LHCN-M2 (cell line): ENCODE measurements around the gene VWC2L. TPM values are rescaled to one million over a fixed set of nuclear protein-coding genes. Genes with fewer than 3 reads are reported as not detected.

ENCODE experiments used
- DNase-seq: peaks from one replicate; pipeline ENCODE4 v3.0.0-alpha.2; 2012; ENCODE audit warnings: low read depth
- total RNA-seq: library from RNA; depleted of rRNA; stranded (reverse); fragments of >200 nt; gene quantifications from 2 replicates; pipeline ENCODE4 v1.2.3, GENCODE V29; 2014

Gene VWC2L
- total RNA-seq, 1 experiment from 2014 or later = under 0.01 TPM

- peak; percentile 39 for DNase-seq
These were observed 54.7 kb downstream of the VWC2L start for GRCh38 chr2:214465363-214466146.

- no peak for DNase-seq
These were observed 58.9 kb downstream of the VWC2L start for GRCh38 chr2:214469728-214470127.

DNA sequence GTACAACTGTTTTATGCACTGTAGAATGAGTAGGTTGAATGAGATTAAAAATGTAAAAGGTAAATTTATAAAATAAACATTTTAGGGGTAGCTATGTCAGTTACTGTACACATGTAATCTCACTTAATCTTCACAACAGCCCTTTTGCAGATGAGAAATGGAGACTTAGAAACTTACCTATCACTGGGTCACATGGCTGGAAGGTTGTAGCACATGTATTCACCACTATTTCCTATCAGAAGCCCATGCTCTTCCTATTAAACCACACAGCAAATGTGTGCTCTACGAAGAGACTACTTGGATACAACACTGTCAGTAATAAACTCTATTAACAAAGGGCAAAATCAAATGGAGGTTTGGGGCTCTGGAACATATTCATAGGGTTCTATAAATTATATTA, 60.5 kb downstream of the VWC2L start:
- DNase-seq = no peak

GRCh38 chr2:214471990-214472389, 61.1 kb downstream of the VWC2L start:
- no peak for DNase-seq

- DNase-seq = no peak
These were observed 66.5 kb downstream of the VWC2L start for GRCh38 chr2:214477305-214477704.

DNA sequence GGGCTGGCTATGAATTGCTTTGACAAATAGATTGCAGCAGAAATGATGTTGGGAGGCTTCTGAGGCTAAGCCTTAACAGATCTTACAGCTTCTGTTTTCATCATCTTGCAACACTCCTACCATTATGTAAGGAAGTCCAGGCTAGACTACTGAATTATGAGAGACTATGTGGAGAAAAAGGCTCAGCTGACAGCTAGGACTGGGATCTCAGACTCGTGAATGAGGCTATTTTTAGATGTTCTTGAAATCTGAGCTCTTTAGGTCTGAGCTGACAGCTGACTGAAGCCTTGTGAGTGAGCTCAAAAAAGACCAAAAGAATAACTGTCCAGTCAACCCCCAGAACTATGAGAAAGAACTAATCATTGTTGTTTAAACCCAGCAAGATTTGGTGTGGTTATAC, 70.3 kb downstream of the VWC2L start:
- peak; percentile 88 for DNase-seq

DNA sequence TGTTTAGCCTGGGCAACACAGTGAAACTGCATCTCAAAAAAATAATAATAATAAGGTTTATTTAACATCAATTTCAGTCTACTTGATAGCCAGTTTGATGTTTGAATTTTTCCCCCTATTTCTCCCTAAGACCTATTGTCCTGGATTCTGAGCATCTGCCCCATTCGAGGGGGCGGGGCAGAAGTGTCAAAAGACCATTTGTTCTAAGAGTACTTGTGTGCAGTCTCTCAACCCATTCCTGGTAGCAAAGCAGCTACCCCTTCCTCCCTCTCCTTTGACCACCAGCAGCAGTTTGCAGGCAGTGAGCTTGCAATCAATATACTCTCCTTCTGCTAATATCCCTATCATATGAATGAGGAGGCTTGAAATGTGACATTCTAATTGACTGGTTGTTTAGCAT, 71.9 kb downstream of the VWC2L start:
- DNase-seq = no peak

DNA sequence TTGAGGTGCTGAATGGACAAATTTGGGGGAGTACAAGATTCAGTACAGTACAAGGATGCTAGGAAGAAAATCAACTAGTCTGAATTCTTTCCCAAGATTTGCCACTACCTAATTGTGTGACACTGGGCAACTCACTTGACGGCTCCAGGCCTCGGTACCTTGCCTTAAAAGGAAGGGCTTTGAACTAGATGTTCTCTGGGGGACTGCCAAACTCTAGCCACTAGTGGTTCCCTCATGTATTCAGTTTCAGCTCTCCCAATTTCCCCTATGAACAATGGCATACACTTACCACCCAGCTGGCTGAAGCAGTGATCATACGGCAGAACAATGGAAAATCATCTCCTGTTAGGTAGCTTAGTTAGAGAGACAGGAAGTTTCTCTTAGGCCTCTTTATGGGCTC, 73.4 kb downstream of the VWC2L start:
- DNase-seq = no peak

DNA sequence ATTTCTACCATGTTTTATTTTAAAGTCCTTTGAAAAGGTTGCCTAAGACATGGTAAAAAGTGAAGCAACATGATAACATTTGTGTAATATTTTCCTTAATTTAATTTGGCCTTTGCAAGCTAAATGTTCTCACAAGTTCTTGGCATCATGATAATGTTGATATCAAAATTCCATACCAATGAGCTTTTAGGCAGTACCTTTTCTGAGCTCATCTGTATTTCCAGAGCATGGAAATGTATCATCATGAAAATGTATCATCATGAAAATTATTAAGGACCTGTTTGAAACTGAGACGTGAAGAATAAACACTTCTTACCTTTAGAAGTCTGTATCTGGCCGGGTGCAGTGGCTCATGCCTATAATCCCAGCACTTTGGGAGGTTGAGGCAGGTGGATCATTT, 73.8 kb downstream of the VWC2L start:
- no peak for DNase-seq

- no peak for DNase-seq
These were observed 78.3 kb downstream of the VWC2L start for GRCh38 chr2:214489181-214489580.

DNA sequence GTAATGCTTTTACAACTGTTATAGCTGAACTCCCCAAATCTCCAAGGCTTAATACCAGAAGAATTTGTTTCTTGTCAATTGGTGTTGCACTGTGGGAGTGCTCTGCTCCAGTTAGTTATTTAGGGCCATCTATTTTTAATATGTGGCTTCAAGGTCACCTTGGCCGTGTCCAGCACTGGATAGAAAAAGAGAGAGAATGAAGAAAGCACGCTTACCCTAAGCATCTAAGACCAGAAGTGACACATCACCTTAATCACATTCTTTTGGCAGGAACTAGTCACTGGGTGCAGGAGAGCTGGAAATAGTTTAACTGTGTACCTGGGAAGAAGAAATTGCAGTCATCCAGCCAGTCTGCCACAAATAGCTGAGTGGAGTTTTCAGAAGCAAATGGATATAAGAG, 78.8 kb downstream of the VWC2L start:
- no peak for DNase-seq

DNA sequence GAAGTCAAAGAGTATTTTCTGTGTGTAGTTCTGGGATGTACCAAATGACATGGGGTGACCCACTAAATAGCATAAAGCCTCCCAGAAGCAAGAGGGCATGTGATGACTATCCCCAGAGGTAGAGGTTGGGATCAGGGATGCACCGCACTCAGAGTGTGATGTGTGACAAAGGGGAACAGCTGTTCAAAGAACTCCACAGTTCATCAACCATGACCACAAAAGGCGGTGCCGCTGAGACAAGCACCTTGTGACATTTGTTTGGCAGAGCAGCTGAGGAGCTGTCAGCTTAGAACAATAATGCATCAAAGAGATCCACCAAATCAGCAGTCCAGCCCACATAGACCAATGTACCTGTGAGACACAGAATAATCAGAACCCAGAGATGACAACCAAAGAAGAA, 81.3 kb downstream of the VWC2L start:
- DNase-seq = peak; percentile 91

DNA sequence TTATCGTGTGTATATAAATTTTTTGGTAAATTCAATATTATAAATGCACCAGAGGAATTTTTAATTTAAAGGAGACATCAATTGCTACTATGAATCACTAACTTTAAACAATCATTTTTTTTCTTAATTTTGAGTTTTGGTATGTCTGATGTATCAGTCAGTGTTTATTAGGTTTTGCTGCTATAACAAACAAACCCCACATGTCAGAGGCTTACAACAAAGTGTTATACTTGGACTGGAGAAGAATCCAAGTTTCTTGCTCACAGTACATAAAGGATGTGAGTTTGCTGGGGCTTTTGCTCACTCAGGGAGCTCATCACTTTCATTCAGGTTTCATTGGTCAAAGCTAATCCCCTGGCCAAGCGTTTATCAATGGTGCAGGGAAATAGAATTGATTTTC, 81.8 kb downstream of the VWC2L start:
- no peak for DNase-seq

DNA sequence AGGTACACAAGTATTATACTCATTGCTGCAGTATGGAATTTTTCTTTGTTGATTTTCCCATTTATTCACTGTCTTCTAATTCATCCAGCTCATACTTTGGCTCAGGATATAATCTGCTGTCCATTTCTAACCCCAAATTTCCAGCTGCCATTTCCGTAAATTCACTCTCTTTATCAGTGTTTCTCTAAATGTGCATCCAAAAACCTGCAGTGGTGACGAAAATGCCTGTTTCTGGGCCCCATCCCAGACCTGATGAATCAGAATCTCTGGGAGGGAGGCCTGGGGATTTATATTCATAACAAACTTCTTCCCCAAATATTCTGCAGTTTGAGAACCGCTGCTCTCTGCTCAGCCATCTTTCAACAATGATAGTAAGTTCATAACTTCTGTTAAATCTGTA, 86.6 kb downstream of the VWC2L start:
- DNase-seq = no peak

- no peak for DNase-seq
These were observed 92.7 kb downstream of the VWC2L start for GRCh38 chr2:214503568-214503967.

DNA sequence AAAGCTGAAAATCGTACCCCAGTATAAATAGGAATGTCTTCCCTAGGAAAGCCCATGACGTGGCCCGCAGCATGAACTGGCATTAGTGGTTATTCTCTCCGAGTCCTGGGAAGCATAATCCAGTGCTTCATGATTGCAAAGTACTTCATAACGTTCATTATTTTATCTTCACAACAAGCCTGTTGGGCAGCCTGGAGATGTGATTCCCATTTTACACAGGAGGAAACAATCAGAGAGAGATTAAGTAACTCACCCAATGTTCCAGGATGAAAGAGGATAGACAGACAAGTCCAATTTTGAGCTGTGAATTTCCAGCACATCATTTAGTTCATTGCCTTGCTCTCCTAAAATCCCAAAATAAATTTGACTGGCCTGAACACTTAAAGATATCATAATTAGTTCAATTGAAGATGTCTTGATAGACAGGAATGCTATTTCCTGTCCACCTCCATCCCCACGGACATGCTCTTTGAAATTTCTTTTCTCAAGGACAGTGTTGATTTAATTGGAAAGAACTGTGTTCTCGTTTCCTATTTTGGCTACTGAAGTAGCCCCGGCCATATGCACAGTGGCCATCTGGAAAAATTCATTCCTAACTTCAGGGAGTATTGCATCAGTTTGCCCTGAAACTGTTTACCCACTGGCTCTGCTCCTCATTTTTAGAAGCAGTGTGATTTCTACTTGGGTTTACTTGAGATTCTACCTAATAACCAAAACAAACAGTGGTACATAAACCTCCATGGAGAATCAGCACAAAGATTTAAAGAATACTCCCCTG, 93.9 kb downstream of the VWC2L start:
- no peak for DNase-seq

DNA sequence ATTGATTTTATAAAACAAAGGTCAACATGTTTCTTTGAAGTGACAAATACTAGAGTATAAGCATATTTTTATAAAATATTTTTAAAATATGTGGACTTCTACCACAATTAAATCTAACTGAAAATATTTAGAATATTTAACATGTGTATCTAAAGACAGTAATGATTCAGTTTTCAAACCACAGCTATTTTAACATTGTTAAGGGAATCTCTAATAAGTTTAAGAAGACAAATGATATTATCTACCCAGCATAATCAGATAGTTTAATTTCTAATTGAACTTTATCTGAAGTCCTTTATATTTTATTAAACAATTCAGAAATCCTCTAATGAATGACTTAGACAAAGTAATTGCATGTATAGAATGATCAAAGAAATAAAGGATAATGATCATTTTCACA, 96.2 kb downstream of the VWC2L start:
- no peak for DNase-seq

- DNase-seq = no peak
These were observed 103.8 kb downstream of the VWC2L start for GRCh38 chr2:214514704-214515103.

DNA sequence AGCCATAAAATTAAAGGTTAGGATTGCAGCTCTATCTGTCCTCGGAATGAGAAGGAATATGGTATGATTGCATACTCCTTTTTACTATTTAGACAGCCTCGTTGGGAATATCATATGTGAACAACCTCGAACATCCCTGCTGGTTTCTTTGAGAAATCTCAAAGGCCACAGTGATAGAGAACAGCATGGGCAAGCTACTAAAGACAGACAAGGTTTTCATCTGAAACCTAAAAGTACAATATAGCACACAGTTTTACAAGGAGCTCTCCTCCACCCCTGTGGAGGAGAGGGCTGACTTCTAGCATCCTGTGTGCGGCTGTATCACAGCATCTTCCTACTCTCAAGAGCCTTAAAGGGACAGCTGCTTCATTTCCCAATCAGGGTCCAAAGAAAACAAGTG, 104.3 kb downstream of the VWC2L start:
- no peak for DNase-seq

DNA sequence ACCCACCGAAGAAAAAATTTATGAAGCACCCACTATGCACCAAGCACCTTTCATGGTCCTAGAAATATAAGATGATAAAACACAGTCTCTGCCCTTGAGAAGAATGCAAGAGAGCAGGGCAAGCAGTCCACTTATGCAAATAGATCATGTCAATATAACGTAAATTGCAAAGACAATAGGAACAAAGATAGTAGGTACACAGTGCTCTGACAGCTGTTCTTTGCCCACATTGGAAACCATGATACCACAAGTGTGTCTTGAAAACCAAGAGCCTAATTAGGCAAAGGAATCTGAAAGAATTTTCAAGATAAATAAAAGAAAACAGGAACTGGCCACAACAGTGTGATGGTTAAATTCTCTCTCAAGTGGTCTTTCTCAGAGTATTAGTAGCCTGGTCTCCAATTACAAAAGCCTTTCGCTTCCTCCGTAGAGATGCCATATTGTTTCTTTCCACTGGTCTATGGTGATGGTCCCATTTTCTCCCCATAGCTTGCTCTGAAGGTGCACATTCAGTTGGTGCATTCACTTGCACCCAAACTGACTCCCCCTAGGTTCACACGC, 108.5 kb downstream of the VWC2L start:
- DNase-seq = peak; percentile 45

GRCh38 chr2:214529021-214529420, 118.2 kb downstream of the VWC2L start:
- no peak for DNase-seq

GRCh38 chr2:214529514-214529913, 118.7 kb downstream of the VWC2L start:
- no peak for DNase-seq

DNA sequence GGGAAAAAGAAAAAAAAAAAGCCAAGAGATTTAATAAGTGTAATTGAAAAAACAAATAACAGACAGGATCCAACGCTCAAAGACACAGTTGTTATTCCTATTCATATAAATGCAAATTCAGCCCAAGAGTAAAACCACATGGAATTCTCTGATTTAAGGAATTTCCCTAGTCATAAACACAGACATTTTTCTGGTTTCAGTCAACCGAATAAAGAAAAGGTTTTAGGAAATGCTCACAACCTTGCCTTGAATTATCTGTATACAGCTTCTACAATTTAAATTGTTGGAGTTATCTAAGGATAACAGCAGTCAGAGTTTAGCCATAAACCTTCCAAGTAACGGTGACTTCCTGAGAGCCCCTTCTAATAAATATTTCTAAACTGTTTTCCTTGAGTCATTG, 122.7 kb downstream of the VWC2L start:
- no peak for DNase-seq
